HG03060 (cell line): ENCODE measurements around the gene RNF208.
A peak's percentile ranks its signal among the peaks of the same experiment; 100 is the strongest.
"Not testable (repeated sequence)": the region's sequence is repeated elsewhere in the genome, so short reads cannot be mapped to it uniquely, and the experiment has no call there.

Source experiments
- ATAC-seq: cut with Tn5 transposase; IDR thresholded peaks from one replicate; pipeline ENCODE4 v1.9.1; 2021; ENCODE audit warnings: low read depth, moderate number of reproducible peaks; ENCODE audit not compliant: unreplicated experiment

The RNF208 gene

DNA sequence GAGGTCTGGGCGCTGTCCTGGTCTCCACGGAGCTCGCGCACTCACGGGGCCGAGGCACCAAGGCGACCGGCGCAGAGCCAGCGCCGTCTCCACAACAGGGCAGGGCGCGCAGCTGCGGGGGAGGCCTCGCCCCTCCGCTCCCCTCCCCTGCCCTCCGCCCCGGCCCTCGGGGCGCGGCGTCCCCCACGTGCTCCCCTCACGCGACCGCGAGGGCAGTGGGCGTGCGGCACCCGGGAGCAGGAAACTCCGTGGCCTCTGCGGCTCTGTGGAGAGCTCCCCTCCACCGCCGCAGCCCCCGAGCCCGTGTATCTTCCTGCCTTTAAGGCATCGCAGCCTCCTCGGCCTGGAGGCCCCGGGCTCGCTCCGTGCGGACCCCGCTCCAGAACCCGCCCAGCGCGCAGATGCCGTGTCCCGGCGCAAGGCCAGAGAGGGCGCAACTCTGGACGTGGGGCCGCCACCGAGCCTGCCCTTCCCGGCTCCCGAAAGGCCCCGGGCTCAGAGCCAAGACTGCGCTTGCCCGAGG lies 18.3 kb upstream of the RNF208 start:
- ATAC-seq: peak; percentile 1

DNA sequence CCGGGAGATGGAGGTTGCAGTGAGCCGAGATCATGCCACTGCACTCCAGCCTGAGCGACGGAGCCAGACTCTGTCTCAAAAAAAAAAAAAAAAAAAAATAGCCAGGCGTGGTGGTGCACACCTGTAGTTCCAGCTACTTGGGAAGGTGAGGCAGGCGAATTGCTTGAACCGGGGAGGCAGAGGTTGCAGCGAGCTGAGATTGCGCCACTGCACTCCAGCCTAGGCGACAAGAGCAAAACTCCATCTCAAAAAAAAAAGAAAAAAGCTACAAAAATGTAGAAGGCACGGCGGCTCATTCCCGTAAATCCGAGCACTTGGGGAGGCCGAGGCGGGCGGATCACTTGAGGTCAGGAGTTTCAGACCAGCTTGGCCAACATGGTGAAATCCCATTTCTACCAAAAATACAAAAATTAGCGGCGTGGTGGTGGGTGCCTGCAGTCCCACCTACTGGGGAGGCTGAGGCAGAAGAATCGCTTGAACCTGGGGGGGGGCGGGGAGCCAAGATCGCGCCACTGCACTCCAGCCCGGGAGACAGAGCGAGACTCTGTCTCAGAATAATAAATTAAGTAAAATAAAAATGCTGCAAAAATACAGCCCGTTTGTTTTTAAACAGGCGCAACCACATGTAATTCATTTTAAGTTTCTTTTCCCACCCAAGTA lies 17.6 kb upstream of the RNF208 start:
- not testable (repeated sequence) for ATAC-seq

DNA sequence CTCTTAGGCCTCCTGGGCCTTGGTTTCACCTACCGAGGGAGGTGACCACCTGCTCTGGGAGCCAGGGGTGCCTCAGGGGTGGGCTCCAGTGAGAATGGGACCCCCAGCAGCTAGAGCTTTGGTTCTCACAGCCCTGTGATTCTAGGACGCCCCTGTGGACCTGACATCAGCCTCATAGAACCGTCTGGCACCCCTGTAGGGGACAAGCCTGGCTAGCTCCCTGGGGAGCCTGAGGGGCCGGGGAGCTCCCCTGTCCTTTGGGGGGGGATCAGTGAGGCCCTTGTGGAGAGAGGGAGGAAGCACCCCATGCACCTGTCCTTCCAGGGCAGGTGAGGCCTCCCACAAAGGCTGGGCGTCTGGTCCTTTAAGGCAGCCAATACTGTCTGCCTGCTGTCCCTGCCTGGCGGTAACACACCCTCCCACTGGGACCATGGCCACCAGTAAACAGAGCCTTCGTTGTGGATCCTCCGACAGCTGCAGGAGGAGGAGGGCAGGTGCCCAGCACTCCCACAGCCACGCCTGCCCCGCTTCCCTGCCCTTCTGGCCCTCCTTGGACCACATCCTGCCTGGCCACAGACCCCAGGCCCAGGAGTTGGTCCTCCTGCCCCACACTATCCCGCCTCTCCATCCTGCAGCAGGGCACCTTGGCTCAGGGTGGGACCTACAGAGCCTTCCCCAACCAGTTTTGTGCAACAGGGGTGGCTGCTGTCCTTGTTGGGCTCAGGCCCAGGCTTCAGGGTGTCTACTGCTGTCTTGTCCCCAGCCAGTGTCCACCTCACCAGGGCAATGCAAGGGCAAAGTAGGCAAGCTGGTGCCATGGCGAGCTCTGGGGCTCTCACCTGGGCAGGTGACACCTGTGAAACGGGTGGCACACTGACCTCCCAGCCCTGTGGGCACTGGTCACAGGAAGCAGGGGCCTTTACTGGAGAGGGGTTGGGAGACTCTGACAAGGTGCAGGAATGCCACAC lies 16.0 kb upstream of the RNF208 start:
- no peak for ATAC-seq

DNA sequence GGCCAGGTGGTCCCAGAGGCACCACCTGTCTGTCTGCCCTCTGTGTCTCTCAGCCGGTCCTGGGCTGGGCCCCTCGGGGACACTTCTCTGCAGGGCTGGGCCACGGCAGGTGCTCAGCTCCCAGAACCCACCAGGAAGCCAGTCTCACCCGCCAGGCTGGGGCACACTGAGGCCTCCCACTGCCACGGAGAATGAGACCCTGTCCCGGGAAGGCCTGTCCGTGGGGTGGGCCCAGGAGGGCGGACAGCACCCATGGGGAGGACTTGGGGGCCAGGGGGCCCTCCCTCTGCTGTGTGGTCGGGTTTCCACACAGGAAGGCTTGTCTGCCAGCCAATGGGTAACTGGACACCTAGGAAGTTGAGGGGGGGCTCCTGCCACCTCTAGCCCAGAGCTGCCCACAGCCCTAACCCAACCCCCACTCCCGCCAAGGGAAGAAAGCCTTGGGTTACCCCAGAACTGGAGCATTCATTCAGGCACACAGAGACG lies 14.9 kb upstream of the RNF208 start:
- no peak for ATAC-seq

DNA sequence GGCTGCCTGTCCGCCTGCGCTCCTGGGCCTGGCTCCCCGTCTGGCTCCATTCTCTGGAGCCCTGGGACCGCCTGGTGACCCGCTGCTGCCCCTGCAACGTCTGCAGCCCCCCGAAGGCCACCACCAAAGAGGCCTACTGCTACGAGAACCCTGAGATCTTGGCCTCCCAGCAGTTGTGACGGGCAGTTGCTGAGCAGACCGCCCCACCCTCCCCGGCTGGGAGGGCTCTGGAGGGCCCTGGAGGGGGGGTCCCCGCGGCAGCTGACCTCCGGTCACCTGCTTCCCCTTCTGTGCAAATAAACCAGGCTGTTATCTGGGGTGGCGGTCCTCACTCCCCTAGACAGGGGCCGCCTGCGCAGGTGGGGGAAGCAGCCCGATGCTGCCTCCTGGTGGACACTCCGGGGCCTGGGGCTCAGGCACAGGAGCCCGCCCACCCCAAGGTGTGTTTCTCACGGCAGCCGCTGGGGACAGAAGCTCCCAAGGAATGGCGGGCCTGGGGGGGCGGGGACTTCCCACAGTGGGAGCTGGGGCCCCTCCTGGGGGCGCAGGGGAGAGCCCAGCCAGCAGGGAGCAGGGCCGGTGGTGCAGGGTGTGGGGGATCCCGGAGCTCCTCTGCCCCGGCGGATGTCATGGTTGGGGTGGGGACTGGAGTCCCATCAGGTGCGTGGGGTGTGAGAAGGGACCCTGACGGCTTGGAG lies 14.3 kb upstream of the RNF208 start:
- ATAC-seq: no peak

DNA sequence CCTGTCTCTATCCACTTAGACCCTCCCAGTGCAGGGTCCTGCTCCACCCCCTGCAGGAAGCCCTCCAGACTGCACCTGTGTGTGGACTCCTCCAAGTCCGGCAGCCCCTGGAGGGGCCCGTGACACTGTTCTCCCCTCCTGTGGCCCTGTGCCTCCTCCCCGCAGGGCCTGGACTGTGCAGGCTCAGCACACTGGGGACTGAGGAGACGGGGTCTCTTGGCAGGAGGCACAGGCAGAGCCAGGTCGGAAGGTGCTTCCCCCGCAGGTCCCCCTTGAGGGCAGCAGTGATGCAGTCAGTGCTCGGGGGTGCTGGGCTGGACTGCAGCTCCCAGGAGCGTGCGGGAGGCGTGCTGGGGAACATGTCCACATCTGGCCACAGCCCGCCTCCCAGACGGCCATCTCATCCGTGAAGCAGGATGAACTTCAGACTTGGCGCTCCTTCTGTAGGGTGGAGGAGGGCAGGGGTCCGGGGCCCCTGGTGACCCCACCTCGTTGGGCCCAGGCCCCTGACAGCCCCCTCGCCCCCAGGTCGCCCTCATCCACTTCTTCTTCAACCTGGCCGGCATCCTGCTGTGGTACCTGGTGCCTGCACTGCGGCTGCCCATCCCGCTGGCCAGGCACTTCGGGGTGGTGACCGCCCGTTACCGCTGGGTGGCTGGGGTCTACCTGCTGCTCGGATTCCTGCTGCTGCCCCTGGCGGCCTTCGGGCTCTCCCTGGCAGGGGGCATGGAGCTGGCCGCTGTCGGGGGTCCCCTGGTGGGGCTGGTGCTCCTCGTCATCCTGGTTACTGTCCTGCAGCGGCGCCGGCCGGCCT lies 13.6 kb upstream of the RNF208 start:
- ATAC-seq: no peak

DNA sequence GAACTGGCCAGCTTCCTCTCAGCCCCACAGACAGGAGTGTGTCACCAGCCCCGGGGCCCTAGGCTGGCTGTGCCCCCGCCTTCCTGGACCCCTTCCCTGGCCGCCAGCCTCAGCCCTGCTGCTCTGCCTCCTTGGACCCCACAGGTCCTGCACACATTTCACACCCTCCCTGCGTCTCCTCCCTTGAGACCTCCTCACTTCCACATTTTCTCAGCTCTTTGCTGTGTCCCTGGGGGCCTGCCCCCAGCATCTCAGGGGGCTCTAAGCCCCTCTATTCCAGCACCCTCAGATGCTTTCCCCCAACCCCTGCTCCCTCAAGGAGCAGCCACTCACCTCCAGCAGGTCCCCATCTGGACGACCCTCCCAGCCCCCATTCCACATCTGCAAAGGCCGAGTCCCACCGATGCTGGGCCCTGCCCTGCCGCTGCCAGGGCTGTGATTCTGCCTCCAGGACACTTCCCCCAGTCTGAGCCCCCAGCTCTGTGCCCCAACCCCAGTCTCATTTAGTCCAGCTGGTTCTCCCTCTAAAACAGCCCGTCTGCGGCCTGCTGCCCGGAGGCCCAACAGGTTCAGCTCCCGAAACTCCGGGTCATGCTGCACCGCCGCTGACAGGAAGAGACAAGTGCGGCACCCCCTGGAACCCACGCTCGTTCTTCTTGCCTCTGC lies 12.9 kb upstream of the RNF208 start:
- ATAC-seq: no peak

DNA sequence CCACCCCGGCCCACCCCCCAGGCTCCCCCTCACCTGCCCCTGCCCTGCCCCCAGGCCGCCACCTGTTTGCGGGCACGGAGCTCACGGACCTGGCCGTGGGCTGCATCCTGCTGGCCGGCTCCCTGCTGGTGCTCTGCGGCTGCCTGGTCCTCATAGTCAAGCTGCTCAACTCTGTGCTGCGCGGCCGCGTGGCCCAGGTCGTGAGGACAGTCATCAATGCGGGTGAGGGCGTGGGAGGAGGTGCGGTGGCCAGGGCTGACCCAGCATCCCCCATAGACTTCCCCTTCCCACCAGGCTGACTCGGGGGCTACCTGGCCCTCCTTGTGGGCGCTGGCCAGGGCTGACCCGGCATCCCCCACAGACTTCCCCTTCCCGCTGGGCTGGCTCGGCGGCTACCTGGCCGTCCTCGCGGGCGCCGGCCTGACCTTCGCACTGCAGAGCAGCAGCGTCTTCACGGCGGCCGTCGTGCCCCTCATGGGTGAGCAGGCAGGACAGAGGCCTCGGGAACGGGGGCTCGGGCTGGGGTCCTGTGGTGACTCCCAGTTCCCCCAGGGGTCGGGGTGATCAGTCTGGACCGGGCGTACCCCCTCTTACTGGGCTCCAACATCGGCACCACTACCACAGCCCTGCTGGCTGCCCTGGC lies 12.1 kb upstream of the RNF208 start:
- ATAC-seq: no peak

DNA sequence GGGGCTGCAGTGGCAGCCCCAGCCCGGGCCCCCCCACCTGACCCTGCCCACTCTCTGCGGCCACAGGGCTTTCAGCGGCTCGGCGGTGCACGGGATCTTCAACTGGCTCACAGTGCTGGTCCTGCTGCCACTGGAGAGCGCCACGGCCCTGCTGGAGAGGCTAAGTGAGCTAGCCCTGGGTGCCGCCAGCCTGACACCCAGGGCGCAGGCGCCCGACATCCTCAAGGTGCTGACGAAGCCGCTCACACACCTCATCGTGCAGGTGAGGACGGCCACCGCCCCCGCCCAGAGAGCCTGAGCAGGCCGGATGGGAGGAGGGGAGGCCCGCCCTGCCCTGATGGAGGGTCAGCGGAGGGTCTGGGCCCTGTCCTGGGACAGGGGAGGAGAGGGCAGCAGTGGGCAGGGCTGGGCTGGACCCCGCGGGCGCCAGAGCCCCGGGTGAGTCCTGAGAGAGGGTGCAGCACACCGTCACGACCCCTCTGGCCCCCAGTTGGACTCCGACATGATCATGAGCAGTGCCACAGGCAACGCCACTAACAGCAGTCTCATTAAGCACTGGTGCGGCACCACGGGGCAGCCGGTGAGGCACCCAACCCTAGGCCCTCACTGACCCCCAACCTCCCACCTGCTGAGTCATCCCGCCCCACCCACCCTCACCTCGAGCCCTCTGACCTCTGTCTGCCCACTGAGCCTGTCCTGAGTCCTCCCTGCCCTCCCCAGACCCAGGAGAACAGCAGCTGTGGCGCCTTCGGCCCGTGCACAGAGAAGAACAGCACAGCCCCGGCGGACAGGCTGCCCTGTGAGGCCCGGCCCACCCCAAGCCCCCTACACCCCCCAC lies 11.3 kb upstream of the RNF208 start:
- ATAC-seq: no peak

DNA sequence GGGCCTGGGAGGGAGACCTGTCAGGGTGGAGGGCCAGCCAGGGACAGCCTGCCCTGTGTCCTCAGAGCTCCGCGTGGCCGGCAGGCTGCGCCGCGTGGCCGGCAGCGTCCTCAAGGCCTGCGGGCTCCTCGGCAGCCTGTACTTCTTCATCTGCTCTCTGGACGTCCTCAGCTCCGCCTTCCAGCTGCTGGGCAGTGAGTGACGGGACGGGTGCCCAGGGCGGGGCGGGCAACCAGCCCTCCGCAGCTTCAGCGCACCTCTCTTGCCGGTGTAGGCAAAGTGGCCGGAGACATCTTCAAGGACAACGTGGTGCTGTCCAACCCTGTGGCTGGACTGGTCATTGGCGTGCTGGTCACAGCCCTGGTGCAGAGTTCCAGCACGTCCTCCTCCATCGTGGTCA lies 10.5 kb upstream of the RNF208 start:
- ATAC-seq: no peak

DNA sequence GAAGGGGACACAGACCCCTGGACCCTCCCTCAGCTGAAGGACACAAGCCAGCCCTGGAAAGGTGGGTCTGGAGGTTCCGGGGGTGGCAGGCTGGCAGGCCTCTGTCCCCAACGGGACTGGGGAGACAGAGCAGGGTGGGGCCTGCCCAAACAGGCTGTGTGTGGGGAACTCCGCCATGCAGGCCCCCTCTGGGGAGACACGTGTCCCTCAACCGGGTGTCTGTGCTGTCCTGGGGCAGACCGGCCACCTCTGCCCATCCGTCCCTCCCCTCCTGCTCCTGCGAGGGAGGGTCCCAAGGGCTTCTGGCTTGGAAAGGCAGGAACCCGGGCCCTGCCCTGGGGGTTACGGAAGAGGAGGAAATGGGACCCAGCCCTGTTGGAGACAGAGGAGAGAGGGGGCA lies 10.1 kb upstream of the RNF208 start:
- no peak for ATAC-seq

DNA sequence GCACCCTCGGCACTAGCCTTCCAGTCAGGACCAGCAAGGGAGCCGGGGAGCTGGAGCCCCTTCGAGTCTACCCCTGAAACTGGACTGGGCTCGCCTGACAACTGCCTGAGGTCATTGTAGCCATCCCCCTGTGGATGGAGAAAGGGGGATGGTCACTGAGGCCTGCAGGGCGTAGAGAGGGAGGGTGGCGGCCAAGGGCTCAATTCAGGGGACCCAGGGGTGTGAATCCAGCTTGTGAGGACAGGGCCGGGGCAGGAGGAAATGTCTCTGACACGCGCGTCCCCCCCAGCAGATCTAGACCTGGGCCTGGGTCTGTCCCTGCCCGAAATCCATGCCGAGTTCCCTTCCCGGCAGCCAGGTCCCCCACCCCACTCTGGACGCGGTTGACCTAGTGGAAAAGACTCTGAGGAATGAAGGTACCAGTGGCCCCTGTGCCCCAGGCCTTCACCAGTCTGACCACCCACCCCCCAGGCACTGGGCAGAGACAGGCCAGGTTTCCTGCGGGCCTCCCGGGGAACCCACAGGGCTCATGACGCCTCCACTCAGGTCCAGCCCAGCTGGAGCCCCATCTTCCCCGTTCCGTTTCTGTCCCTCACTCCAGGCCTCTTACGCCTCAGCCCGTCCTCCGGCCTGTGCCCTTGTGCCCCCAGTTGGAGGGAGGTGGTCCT lies 9.5 kb upstream of the RNF208 start:
- no peak for ATAC-seq

DNA sequence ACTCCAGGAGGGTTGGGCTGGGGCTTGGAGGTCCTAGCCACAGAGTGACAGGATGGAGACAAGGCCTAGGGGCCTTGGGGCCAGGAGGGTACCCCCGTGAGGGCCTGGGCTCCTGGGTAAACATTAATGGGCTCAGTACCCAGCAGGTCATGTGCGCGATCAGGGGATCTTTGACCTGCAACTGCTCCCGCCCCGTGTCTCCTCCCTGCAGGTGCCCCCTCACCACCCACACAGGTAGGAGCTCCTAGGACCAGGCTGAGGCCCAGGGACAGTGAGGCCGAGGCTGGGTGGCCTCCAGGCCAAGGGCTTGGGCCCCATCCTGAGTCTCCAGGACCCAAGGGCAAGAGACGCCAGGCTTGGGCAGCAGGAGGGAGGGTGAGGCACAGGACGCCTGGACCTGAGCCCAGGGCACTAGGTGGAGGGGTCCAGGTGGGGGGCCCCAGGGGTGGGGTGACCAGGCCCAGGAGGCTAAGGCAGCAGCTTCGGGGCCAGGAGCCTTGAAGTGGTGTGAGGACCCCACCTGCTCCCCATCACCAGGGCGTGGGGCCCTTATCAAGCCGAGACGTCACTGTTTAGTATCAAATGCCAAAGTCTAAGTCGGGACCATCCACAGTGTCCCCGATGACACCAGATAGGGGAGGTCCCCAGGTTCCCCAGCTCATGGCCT lies 8.8 kb upstream of the RNF208 start, which contains the start of gene SLC34A3:
SLC34A3 (plus strand) TSS at position 197 of the 667 bp plus-strand sequence. CDS start 802 bp downstream, outside the sequence.
- ATAC-seq: no peak

DNA sequence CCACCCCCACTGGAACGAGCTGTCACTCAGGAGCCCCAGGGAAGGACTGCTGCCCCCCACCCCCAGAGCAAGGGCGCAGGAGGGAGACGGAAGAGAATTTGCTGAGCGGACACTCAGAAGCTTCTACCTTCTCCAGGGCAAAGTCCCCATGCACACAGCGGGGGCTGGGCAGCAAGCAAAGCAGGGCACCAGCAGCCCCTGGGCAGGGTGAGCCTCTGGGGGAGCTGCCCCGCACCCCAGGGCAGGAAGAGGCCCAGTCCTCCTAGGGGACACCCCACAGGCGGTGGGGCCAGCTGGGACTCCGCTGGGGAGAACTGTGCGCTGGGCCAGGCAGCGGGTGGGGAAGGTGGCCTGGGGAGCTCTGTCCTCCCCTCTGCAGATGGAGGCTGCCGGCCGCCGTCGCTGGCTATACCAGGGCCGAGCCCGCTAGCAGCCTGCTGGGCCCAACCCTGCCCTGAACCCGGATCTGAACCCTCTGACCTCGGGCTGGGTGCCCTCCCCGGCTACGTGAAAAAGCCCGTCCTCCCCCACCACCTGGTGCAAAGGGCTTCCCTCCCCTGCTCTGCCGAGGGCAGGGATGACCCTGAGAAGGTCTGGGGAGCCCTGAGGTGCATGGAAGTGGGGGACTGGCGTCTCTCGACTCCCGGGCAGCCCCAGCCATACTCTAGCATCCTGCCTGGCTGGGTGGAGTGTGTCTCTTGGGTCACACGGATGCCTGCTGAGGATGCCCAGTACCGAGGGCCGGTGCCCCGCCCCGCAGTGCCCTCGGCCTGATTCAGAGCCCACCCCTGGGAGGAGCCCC lies 8.1 kb upstream of the RNF208 start:
- no peak for ATAC-seq

DNA sequence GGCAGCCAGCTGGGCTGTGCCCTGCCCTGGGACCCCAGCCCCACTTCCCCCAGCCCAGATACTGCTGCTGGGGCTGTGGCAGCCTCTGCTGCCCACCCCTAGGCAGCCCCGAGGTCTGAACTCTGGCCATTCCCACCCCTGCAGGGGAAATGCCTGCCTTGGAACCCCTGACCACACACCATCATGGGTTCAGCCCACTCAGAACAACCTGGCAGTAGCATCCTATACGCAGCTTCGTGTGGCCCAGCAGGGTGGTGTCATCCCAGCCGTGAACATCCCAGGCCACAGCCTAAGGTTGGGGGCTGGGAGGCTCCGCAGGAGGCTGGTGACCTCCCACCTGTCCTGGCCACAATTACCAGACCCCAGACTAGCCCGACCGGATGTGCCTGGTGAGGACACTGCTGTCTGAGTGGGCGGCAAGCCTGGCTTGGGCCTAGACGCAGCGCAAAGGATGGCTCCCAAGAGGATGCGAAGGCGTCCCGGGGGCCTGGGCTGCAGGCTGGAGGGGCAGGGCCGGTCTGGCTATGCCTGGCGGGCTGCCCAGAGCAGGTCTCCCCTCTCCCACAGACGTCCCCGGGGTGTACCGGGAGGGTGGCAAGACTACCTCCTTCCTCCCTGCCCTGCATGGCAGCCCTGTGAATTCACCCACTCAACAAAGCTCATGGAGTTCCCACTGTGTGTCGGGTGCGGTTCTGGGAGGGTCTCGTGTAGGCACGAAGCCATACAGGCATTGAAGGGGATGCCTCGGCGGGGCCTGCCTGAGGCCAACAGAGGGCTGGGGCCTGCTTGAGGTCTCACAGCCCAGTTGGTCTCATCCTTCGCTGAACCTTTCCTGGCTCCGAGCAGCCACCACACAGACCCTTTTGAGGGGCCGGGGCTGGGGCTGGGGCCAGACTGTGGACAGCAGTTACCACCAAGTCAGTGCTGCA lies 7.2 kb upstream of the RNF208 start:
- no peak for ATAC-seq
